GM21367 (cell line): ENCODE results near the gene PCARE.
"Not testable (repeated sequence)": the region's sequence is repeated elsewhere in the genome, so short reads cannot be mapped to it uniquely, and the experiment has no call there.

ENCODE experiments used
- ATAC-seq: cut with Tn5 transposase; IDR thresholded peaks from one replicate; pipeline ENCODE4 v1.9.1; 2021; ENCODE audit not compliant: unreplicated experiment

Gene PCARE

DNA sequence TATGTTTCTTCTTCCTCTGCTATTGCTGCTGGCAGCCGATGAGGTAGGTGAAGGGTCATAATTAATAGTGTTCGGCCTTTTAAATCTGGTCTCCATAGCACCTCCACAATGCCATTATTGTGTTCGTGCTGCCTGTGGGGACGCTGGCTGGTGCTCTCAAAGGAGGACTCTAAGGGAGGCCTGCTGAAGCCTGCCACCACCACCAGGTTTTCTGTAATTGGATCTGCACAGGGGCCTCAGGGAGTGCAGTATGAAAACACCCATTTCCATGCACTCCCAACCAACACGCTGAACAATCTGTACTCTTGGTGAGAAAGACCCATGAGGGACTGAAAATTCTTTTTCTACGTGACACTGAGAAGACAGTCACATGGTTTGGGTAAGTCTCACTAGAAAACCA, 23.2 kb upstream of the PCARE start:
- ATAC-seq, result no peak

GRCh38 chr2:29096969-29097368, 22.6 kb upstream of the PCARE start:
- ATAC-seq, result no peak

GRCh38 chr2:29090311-29090710, 16.0 kb upstream of the PCARE start:
- ATAC-seq, result not testable (repeated sequence)

- ATAC-seq, result no peak
Measured at GRCh38 chr2:29084554-29084953, 10.2 kb upstream of the PCARE start.

DNA sequence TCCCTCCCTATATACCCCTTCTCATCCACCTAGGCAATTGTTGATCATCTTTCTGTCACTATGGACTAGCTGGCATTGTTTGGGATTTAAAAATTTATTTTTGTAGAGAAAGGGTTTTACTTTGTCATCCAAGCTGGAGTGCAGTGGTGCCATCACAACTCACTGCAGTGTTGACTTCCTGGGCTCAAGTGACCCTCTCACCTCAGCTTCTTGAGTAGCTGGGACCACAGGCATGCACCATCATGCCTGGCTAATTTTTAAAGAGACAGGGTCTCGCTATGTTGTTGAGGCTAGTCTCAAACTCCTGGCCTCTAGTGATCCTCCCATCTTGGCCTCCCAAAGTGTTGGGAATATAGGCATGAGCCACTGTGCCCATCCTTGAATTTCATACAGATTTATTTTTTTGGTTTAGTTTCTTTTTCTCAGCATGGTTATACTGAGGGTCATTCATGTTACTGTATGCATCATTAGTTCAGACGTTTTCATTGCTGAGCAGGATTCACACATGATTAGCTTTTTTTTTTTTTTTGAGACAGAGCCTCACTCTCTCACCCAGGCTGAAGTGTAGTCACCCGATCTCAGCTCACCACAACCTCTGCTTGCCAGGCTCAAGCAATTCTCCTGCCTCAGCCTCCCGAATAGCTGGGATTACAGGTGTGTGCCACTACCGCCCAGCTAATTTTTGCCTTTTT, 8.6 kb upstream of the PCARE start:
- ATAC-seq, result peak; percentile 51

- no peak for ATAC-seq
Measured at GRCh38 chr2:29080886-29081743, 6.8 kb upstream of the PCARE start.

GRCh38 chr2:29079887-29080286, 5.6 kb upstream of the PCARE start:
- ATAC-seq, result no peak

- ATAC-seq, result no peak
Measured at GRCh38 chr2:29075894-29076705, 1.8 kb upstream of the PCARE start.

DNA sequence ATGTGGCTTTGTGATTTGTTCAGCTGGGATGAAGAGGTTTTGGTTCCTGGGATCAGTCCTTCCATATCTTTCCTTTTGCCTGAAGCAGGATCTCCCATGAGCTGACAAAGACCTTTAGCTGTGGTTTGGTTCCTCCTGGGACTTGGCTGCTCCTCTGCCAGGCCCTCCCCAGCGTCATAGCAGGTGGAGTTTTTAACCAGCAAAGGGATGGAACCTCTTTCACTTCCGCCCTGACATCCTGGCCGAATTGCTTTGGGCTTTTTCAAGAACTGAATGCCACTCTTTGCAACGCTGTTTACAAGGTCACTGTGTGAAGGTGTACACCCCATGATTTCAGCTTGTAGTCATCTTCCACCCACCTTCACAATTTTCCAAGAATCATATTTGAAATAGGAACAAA, 390 bp downstream of the PCARE start:
- ATAC-seq, result no peak

- no peak for ATAC-seq
Measured at GRCh38 chr2:29072971-29073725, 1.2 kb downstream of the PCARE start.

DNA sequence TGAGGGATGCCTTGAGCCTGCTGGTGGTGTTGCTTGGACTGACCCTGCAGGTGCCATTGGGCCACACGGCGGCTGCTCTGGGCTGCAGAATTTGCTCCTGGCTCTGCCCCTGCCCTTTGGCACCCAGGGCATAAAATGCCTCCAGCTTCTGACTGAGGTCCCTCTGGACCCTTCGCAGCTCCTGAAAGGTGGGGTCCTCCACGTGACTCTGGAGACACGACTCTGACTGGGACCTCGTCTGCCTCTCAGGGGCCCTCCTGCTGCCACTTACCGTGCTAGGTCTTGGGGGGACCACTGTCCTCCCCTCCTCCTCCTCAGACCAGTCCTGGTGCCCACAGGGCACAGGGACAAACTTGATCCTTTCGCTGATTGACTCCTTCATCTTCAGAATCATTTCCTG, 2.1 kb downstream of the PCARE start:
- ATAC-seq, result no peak

DNA sequence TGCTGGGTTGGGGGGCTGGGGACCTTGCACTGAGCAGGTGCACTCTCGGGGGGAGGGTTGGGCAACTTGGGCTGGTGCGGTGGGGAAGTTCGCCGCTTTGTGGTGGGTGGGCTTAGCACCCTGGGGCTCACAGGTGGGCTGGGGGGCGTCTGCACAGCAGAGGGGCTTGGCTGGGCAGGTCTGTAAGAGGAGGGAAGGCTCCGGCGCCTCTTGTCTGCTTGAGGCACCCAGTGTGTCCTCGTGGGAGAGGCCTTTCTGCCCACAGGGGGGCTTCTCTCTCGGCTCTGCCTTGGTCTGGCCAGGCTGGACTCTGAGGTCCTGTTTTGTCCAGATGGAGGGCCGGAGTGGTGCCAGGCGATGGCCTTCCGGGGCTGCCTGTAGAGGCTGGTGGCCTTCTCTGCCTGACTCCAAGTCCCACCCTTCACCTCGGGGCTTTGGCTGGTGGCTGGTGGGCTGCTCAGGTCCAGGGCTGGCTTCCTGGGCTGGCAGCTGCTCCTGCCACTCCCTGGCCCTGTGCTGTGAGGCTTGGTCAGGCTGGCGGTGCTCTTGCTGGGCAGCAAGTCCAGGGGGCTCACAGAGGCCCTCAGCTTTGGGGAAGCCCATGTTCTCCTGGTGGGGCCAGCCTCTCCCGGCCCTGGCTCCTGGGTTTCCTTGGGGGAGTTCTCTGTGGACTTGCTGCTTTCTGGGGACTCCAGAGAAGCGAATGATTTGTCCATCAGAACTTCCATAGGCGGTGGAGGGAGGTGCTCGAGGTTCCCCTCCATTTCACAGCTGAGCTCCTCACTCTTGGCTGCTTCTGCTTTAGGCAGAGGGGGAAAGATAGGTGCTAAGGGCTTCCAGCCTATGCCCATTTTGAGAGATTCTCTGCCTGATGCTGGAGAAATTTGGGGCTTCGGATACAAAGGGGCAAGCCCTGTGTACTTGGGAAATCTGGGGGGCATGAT, 3.0 kb downstream of the PCARE start:
- ATAC-seq, result no peak

- no peak for ATAC-seq
Measured at GRCh38 chr2:29070526-29070925, 3.8 kb downstream of the PCARE start.

DNA sequence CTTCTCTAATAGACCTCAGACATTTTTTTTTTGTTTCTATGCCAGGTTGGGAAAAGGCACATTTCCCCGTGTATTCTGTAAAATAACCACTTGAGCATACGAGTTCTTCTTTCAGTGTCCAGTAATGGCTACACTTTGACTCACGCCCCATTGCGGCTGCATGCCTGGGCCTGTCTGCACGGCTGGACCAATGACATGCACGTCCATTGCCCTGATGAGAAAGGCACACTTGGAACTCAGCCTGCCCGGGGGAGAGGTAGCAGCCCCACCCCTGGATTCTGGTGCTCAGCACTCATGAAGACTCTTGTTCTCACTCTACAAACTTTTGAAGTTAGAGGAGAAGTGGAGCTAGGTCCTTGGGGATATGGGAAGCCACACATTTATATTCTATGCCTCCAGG, 5.8 kb downstream of the PCARE start:
- no peak for ATAC-seq

- no peak for ATAC-seq
Measured at GRCh38 chr2:29066997-29067605, 7.2 kb downstream of the PCARE start.

DNA sequence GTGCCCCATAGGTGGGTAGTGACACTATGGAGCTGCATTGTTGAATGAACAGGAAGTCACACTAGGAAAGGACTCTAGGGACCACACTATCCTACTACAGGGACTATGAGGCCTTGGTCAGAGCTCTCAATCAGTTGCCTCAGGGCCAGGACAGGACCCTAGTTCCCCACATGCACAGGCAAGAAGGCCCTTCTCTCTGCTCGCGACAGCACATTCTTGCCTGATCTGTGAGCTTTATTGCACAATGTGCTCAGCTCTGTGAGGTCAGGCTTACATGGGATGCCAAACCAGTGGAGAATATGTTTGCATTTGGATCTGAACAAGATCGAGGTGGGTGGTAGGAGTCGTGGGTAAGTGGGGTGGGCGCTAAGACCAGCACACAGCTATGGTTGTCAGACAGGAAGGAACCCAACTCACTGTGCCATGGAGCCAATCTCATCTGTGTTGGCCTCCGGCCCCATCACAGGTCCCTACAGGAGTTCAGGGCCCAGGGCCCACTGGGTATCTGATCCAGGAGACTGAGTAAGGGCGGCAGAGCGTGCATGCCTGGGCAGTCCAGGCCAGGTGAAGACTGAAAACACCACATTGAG, 8.0 kb downstream of the PCARE start:
- ATAC-seq, result no peak

- ATAC-seq, result no peak
Measured at GRCh38 chr2:29065068-29065811, 9.1 kb downstream of the PCARE start.

DNA sequence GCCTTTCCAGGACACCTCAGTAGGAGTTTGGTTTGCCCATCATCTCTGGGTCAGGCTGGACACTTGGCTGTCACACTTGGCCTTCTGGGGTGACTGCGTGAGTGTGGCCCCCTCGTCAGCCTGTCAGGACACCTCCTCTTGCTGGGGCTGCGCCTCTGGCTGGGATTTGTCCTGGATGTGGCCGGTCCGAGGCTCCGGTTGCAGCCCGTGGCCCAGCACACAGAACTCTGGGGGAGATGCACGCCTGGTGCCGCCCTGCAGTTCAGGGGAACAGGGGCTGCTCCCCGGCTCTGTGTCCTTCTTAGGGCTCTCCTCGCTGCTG, 9.6 kb downstream of the PCARE start:
- ATAC-seq, result no peak

DNA sequence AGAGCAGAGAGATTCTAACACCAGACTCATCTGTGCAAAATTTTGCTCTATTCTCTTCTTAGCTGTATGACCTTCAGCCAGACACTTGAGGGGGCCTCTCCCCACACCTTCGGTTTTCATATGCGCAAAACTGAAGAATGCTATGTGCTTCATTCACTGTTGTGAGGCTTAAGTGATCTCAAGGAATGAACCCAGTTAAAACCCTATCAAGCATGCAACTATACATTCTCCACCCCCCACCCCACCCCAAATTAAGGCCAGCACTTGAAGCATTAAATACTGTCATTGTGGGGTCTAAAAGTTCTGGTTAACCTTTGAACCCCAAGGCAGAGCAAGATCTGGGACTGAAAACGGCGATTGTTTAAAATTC, 10.0 kb downstream of the PCARE start:
- no peak for ATAC-seq
